ENCODE results near the gene DMP1. TPM values are rescaled to one million over a fixed set of nuclear protein-coding genes. Genes with fewer than 3 reads are reported as not detected.
"Not testable (repeated sequence)": the region's sequence is repeated elsewhere in the genome, so short reads cannot be mapped to it uniquely, and the experiment has no call there.

Gene DMP1
- total RNA-seq, 1 donor from 2014 or later: 0.12 TPM

DNA sequence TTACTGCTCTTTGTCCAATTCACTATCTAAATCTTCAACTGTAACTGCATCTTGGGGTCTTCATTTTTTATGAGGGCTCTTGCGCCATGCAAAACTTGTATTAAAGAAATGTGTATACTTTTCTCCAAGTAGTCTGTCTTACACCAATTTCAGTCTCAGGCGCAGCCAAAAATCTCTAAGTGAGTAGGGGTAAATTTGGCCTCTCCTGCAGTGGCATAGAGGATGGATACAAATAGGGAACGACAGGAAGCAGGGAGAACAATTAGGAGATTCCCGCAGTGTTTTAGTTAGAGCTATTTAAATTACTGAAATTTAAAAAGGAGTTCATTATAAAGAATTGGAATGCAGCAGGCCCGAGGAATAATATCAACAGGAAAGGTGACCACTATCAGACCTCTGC lies 30.2 kb downstream of the DMP1 start:
- Mint-ChIP-seq H3K4me3 (no peak overlapping the region), H3K27ac (no peak overlapping the region), H3K9me3 (no peaks in the 10 kb centered on the region), H3K4me1 (ENCODE audit: unreplicated experiment) (no peaks in the 10 kb centered on the region), H3K36me3 (no peaks in the 10 kb centered on the region), H3K27me3 (no peaks in the 10 kb centered on the region)
- no peak for TF ChIP-seq CTCF (conservative IDR thresholded peaks at IDR 0.05)
- DNase-seq (ENCODE audit: extremely low spot score, unreplicated experiment): no peak

DNA sequence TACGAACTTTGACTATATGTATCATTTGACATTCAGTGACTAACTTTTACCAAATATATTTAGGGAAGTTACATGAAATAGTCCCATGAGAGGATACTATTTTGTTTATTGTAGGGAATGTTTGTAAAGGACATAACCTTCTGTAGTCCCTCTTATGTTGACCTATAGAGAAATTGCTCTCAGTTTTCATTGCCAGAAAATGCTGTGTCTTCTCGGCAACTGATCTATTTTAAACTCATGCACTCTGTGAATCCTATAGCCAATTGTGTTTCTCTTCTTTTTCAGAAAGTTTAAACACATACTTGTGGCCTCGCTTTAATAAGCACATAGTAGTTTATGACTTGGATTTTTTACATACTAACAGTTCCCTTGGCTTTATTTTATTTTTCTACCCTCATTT lies 38.2 kb downstream of the DMP1 start:
- Mint-ChIP-seq H3K27ac (no peak overlapping the region), H3K36me3 (no peaks in the 10 kb centered on the region), H3K4me1 (ENCODE audit: unreplicated experiment) (no peaks in the 10 kb centered on the region), H3K4me3 (no peak overlapping the region), H3K9me3 (peaks cover 15% of the 10 kb centered on the region), H3K27me3 (no peaks in the 10 kb centered on the region)
- TF ChIP-seq CTCF (conservative IDR thresholded peaks at IDR 0.05): no peak
- DNase-seq (ENCODE audit: extremely low spot score, unreplicated experiment): no peak

DNA sequence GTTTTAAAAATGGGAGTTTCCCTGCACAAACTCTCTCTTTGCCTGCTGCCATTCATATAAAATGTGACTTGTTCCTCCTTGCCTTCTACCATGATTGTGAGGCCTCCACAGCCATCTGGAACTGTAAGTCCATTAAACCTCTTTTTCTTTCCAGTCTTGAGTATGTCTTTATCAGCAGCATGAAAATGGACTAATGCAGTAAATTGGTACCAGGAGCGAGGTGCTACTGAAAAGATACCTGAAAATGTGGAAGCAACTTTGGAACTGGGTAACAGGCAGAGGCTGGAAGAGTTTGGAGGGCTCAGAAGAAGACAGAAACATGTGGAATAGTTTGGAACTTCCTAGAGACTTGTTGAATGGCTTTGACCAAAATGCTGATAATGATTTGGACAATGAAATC lies 40.9 kb downstream of the DMP1 start:
- DNase-seq (ENCODE audit: extremely low spot score, unreplicated experiment); H3K4me3 Mint-ChIP-seq; H3K27ac Mint-ChIP-seq; H3K27me3 Mint-ChIP-seq; H3K36me3 Mint-ChIP-seq; H3K4me1 Mint-ChIP-seq (ENCODE audit: unreplicated experiment): not testable (repeated sequence)
- H3K9me3 Mint-ChIP-seq: peaks cover 21% of the 10 kb centered on the region

- H3K36me3 Mint-ChIP-seq; DNase-seq (ENCODE audit: extremely low spot score, unreplicated experiment); H3K27ac Mint-ChIP-seq; H3K27me3 Mint-ChIP-seq; H3K4me3 Mint-ChIP-seq; H3K4me1 Mint-ChIP-seq (ENCODE audit: unreplicated experiment): not testable (repeated sequence)
- peaks cover 21% of the 10 kb centered on the region for H3K9me3 Mint-ChIP-seq
These were observed 42.0 kb downstream of the DMP1 start for GRCh38 chr4:87692060-87692459.

GRCh38 chr4:87697272-87697671 lies 47.2 kb downstream of the DMP1 start:
- Mint-ChIP-seq H3K4me1 (ENCODE audit: unreplicated experiment) (no peaks in the 10 kb centered on the region), H3K27ac (no peak overlapping the region), H3K4me3 (no peak overlapping the region), H3K27me3 (no peaks in the 10 kb centered on the region), H3K36me3 (no peaks in the 10 kb centered on the region), H3K9me3 (peaks cover 11% of the 10 kb centered on the region)
- no peak for DNase-seq (ENCODE audit: extremely low spot score, unreplicated experiment)
- no peak for TF ChIP-seq CTCF (conservative IDR thresholded peaks at IDR 0.05)

GRCh38 chr4:87697945-87698344 lies 47.9 kb downstream of the DMP1 start:
- H3K9me3 Mint-ChIP-seq: peaks cover 10% of the 10 kb centered on the region
- no peak overlapping the region for H3K4me3 Mint-ChIP-seq
- TF ChIP-seq CTCF (conservative IDR thresholded peaks at IDR 0.05): no peak
- no peak for DNase-seq (ENCODE audit: extremely low spot score, unreplicated experiment)
- no peak overlapping the region for H3K27ac Mint-ChIP-seq
- H3K36me3 Mint-ChIP-seq: no peaks in the 10 kb centered on the region
- no peaks in the 10 kb centered on the region for H3K4me1 Mint-ChIP-seq (ENCODE audit: unreplicated experiment)
- no peaks in the 10 kb centered on the region for H3K27me3 Mint-ChIP-seq

GRCh38 chr4:87698394-87698793 lies 48.3 kb downstream of the DMP1 start:
- TF ChIP-seq CTCF (conservative IDR thresholded peaks at IDR 0.05): no peak
- H3K9me3 Mint-ChIP-seq: peaks cover 5% of the 10 kb centered on the region
- no peak overlapping the region for H3K4me3 Mint-ChIP-seq
- H3K36me3 Mint-ChIP-seq: no peaks in the 10 kb centered on the region
- no peak overlapping the region for H3K27ac Mint-ChIP-seq
- no peaks in the 10 kb centered on the region for H3K4me1 Mint-ChIP-seq (ENCODE audit: unreplicated experiment)
- DNase-seq (ENCODE audit: extremely low spot score, unreplicated experiment): no peak
- no peaks in the 10 kb centered on the region for H3K27me3 Mint-ChIP-seq
